Glomerular visceral epithelial cell (primary cell): ENCODE measurements around the gene NUF2.
"Not testable (repeated sequence)": the region's sequence is repeated elsewhere in the genome, so short reads cannot be mapped to it uniquely, and the experiment has no call there.

ENCODE experiments used
- DNase-seq: peaks from one replicate; pipeline ENCODE4 v3.0.0-alpha.2; 2016; ENCODE audit errors: extremely low spot score

The NUF2 gene

DNA sequence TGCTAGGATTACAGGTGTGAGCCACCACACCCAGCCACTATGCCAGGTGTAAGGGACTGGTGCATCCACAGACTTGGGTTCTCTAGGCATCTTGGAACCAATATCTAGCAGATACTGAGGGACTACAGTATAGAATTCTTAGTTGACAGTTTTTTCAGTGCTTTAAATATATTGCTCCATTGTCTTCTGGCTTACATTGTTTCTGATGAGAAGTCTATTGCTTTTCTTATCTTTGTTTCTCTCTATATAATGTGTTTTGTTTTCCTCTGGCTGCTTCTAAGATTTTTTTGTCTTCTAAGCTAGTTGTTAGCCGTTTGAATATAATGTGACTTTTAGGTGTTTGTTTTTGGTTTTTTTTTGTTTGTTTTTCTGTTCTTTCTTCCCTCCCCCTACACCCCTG is 13.5 kb downstream of the NUF2 start:
- no peak for DNase-seq

DNA sequence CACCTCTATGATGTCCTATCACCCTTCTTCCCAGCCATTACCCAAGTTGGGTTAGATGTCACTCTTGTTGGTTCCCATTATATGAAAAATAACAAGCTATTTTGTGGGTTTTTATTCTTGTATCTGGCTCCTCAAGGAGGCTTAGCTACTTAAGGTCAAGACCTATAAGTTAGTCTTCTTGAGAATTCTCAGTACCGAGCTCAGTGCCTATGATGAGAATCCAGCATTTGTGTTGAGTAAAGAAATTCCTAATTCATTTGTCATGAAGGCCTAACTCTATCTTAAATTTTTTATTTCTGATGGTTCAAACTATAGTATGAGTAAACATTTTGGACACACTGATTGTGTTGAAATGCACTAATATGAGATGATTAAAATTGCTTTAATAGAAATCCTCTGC is 15.9 kb downstream of the NUF2 start:
- DNase-seq, result no peak

GRCh38 chr1:163346326-163346870 is 24.6 kb downstream of the NUF2 start:
- no peak for DNase-seq

DNA sequence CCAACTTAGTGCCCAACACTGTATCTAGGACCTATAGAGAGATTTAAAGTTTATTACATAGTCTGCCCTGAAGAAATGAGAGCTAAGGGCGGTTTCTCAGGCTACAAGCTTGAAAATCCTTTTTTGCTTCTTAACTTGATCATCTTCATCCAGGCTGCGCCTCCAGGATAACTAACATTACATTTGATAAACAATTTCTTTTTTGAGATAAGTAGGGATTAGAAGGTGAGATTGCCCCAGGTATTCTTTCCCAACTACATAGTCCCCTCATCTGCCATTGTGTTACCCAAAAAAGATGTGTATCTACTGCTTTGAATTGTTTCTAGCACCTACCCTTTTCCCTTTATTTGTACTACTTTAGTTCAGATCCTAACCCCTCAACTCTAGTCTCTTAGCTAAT is 25.4 kb downstream of the NUF2 start:
- DNase-seq, result no peak

DNA sequence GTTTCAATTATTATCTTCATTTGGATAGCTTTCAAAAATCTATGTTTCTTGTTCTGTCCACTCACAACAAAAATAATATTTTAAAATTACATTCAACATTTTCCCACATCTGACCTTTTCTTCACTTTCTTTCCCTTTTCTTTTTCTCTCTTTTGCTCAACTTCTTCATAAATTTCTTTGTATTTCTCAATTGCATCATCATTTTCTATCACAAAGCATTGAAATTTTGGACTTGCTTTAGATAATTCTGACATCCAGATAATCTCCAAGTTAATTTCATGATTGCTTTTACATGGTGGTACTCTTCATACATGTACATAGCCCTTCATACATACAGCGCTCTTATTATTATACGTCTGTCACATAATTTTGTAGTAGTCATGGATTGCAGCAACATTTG is 30.2 kb downstream of the NUF2 start:
- no peak for DNase-seq

- no peak for DNase-seq
Observed at GRCh38 chr1:163357378-163357777, 35.6 kb downstream of the NUF2 start.

DNA sequence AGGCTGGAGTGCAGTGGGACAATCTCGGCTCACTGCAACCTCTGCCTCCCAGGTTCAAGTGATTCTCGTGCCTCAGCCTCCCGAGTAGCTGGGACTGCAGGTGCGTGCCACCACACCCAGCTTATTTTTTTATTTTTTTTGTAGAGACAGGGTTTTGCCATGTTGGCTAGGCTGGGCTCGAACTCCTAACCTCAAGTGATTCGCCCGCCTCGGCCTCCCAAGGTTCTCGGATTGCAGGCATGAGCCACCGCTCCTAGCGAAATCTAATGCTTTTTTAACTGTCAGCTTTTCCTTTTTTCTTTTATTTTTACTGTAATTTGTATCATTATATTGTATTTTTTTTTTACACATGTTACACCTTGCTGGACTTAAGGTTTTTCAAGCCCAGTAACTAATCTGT is 36.4 kb downstream of the NUF2 start:
- not testable (repeated sequence) for DNase-seq

GRCh38 chr1:163361123-163361934 is 39.6 kb downstream of the NUF2 start:
- peak; percentile 12 for DNase-seq

- DNase-seq, result no peak
Observed at GRCh38 chr1:163365186-163365585, 43.4 kb downstream of the NUF2 start.

GRCh38 chr1:163366555-163366954 is 44.8 kb downstream of the NUF2 start:
- DNase-seq, result no peak

GRCh38 chr1:163367721-163368120 is 46.0 kb downstream of the NUF2 start:
- no peak for DNase-seq

GRCh38 chr1:163372576-163372975 is 50.8 kb downstream of the NUF2 start:
- no peak for DNase-seq

- DNase-seq, result no peak
Observed at GRCh38 chr1:163378554-163378953, 56.8 kb downstream of the NUF2 start.

- DNase-seq, result no peak
Observed at GRCh38 chr1:163379801-163380200, 58.0 kb downstream of the NUF2 start.

DNA sequence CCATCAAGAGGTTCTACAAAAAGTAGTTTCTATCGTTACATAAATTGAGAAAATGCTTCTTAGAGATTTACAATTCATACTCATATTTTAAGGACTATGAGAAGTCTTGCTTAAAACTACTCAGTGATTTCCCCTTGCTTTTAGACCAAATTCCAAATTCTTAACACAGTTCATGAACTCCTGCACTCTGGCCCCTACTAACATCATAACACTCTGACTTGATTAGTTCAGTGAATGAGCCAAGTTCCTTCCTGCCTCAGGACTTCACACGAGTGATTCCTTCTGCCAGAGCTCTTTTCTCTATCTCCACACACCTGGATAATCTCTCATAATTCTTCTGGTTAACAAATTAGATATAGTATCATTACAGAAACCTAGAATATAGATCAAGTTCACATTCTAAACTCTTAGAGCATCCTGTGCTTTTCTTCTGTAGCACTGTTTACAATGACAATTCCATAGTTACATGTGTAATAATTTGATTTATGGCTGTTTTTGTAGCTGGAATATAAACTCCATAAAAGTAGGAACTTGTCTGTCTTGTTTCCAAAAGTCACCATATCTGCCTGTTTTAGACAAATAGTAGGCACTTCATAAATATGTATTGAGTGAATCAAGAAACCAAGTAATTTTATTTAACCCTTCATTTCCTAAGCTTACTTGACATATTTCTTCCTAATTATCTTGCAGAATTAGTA is 59.9 kb downstream of the NUF2 start:
- DNase-seq, result no peak

DNA sequence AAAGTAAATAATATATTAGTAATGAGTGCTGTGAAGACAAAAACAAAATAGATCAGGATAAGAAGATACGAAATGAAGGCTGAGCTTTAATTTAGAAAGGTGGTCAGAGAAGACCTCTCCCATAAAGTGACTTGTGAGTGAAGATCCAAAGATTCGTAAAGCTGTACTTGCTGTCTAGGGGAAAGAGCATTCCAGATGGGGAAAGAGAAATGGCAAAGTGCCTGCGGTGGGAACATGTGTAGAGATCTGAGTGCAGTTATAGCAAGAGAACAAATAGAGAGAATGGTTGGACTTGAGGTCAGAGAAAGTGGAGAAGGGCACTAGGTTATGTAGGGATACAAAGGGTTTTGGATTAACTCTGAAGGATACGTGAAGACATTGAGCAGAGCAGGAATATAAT is 60.6 kb downstream of the NUF2 start:
- no peak for DNase-seq

GRCh38 chr1:163387146-163387545 is 65.4 kb downstream of the NUF2 start:
- no peak for DNase-seq

DNA sequence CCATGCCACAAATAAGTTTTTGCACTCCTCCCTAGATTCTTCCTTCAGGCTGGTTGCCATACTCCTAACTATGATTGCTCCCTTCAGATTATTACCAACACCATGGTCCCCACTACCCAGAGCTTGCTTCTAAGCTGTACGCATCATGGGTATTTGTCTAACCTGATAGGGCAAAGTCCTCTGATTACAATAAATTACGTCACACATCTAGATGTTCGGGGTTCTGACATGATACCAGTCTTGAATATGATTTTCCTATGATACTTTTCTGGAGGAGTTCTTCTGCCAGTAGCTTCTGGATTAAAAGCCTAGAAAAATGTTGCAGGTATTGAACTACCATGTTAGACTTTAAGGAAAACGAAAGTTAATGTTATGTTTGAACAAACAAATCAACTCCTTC is 67.2 kb downstream of the NUF2 start:
- no peak for DNase-seq

- no peak for DNase-seq
Observed at GRCh38 chr1:163395790-163396189, 74.0 kb downstream of the NUF2 start.

- DNase-seq, result no peak
Observed at GRCh38 chr1:163397451-163398200, 75.9 kb downstream of the NUF2 start.

DNA sequence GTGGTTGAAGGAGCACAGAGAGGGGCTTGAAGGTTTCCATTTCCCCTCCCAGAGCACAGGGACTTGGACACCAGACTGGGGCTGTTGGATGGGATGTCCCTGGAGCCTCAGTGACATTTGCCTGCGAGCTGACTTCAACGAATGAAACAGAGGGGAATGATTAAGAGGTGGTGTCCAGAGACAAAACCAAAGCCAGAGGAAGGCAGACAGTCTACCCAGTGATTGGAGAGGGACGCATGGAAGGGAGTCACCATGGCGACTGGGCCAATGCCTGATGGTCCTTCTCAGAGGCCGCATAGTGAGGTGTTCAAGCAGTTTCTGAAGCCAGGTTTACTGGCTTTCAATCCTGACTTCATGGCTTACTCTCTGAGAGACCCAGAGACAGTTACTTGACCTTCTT is 77.2 kb downstream of the NUF2 start:
- no peak for DNase-seq

GRCh38 chr1:163399976-163400601 is 78.3 kb downstream of the NUF2 start:
- no peak for DNase-seq
